Trophoblast cell (in vitro differentiated cells and primary cell): Measurements from ENCODE around the gene MPND.
"Not testable (repeated sequence)": the region's sequence is repeated elsewhere in the genome, so short reads cannot be mapped to it uniquely, and the experiment has no call there.

Experiments used
- DNase-seq, 2 donors: peaks; one replicate each; pipeline ENCODE4 v3.0.0-alpha.2; 2016
- H2AFZ ChIP-seq: 2 replicates; pipeline ENCODE4 v1.6.1; 2013; ENCODE audit warnings: low read length, moderate library complexity, mild to moderate bottlenecking; ENCODE audit not compliant: insufficient read depth, poor library complexity
- H2AK5ac ChIP-seq: 2 replicates; pipeline ENCODE4 v1.6.1; 2013; ENCODE audit warnings: mild to moderate bottlenecking, low read length
- H2BK120ac ChIP-seq: 2 replicates; pipeline ENCODE4 v1.6.1; 2013; ENCODE audit warnings: low read length, mild to moderate bottlenecking, moderate library complexity; ENCODE audit not compliant: insufficient read depth, poor library complexity
- H2BK12ac ChIP-seq: 2 replicates; pipeline ENCODE4 v1.6.1; 2013; ENCODE audit warnings: mild to moderate bottlenecking, low read length, moderate library complexity
- H2BK5ac ChIP-seq: 2 replicates; pipeline ENCODE4 v1.6.1; 2013; ENCODE audit warnings: low read length, low read depth, moderate library complexity, mild to moderate bottlenecking; ENCODE audit not compliant: poor library complexity
- H3K14ac ChIP-seq: 2 replicates; pipeline ENCODE4 v1.6.1; 2013; ENCODE audit warnings: mild to moderate bottlenecking, low read length
- H3K18ac ChIP-seq: 2 replicates; pipeline ENCODE4 v1.6.1; 2013; ENCODE audit warnings: mild to moderate bottlenecking, low read length
- H3K23ac ChIP-seq: 2 replicates; pipeline ENCODE4 v1.6.1; 2013; ENCODE audit warnings: low read length
- H3K27ac ChIP-seq: 2 replicates; pipeline ENCODE4 v1.5.1; 2013; ENCODE audit warnings: low read depth, mild to moderate bottlenecking, inconsistent platforms, low read length, moderate library complexity
- H3K27me3 ChIP-seq: 2 replicates; pipeline ENCODE4 v1.6.1; 2013; ENCODE audit warnings: inconsistent platforms, mild to moderate bottlenecking, low read length, moderate library complexity; ENCODE audit not compliant: insufficient read depth
- H3K36me3 ChIP-seq, 2 experiments: 1 replicate in 1 of 2; 2 replicates in 1 of 2; pipeline ENCODE4 v1.6.1; 2013; ENCODE audit warnings: low read length in 2 of 2, mild to moderate bottlenecking in 2 of 2, moderate library complexity in 1 of 2; ENCODE audit not compliant: insufficient read depth in 2 of 2, control insufficient read depth in 1 of 2
- H3K4ac ChIP-seq: 2 replicates; pipeline ENCODE4 v1.6.1; 2013; ENCODE audit warnings: low read depth, mild to moderate bottlenecking, low read length, moderate library complexity
- H3K4me1 ChIP-seq, 2 experiments: 1 replicate in 1 of 2; 2 replicates in 1 of 2; pipeline ENCODE4 v1.6.1; 2013; ENCODE audit warnings: low read length in 2 of 2, mild to moderate bottlenecking in 2 of 2, moderate library complexity in 1 of 2; ENCODE audit not compliant: insufficient read depth in 2 of 2, control insufficient read depth in 1 of 2
- H3K4me2 ChIP-seq: 2 replicates; pipeline ENCODE4 v1.6.1; 2013; ENCODE audit warnings: inconsistent platforms, mild to moderate bottlenecking, low read length, moderate library complexity
- H3K4me3 ChIP-seq: 2 replicates; pipeline ENCODE4 v1.5.1; 2013; ENCODE audit warnings: mild to moderate bottlenecking, low read depth, low read length, inconsistent platforms
- H3K79me1 ChIP-seq: one replicate; pipeline ENCODE4 v1.6.1; 2013; ENCODE audit warnings: low read length
- H3K79me2 ChIP-seq: 2 replicates; pipeline ENCODE4 v1.6.1; 2013; ENCODE audit warnings: low read length, mild to moderate bottlenecking; ENCODE audit not compliant: control insufficient read depth, insufficient read depth, poor library complexity
- H3K9ac ChIP-seq: 2 replicates; pipeline ENCODE4 v1.6.1; 2013; ENCODE audit warnings: mild to moderate bottlenecking, low read length
- H3K9me3 ChIP-seq: 2 replicates; pipeline ENCODE4 v1.6.1; 2013; ENCODE audit warnings: low read depth, mild to moderate bottlenecking, control low read depth, inconsistent platforms, low read length; ENCODE audit not compliant: insufficient read depth
- H4K12ac ChIP-seq: 2 replicates; pipeline ENCODE4 v1.6.1; 2013; ENCODE audit warnings: low read depth, mild to moderate bottlenecking, low read length, moderate library complexity
- H4K8ac ChIP-seq: 2 replicates; pipeline ENCODE4 v1.6.1; 2013; ENCODE audit warnings: low read depth, mild to moderate bottlenecking, low read length, moderate library complexity
- H4K91ac ChIP-seq: one replicate; pipeline ENCODE4 v1.6.1; 2013; ENCODE audit warnings: low read depth, mild to moderate bottlenecking, low read length, moderate library complexity
- WGBS: extraction: QIAGEN DNeasy Blood & Tissue Kit; methylation state at CpG from one replicate; pipeline ENCODE4 v1.1.7; 2013; ENCODE audit warnings: missing lambda C conversion rate; ENCODE audit not compliant: insufficient read length, insufficient coverage; ENCODE audit errors: extremely low coverage; 5-methylcytosine and 5-hydroxymethylcytosine counted together

Gene MPND

GRCh38 chr19:4347521-4347920 is 4.2 kb downstream of the MPND start:
- Histone ChIP-seq H3K23ac (no peak overlapping the region), H4K8ac (no peak overlapping the region), H3K79me2 (peaks cover 2% of the 10 kb centered on the region), H2AK5ac (no peak overlapping the region), H3K27ac (no peak overlapping the region), H2BK120ac (no peak overlapping the region), H3K36me3 (peaks cover 21 to 22% of the 10 kb centered on the region in 2 experiments), H3K4me1 (peaks cover 7% of the 10 kb centered on the region in 2 experiments), H3K4me3 (no peak overlapping the region), H2BK12ac (no peak overlapping the region), H3K14ac (no peak overlapping the region), H3K79me1 (peaks cover 6% of the 10 kb centered on the region), H2AFZ (no peak overlapping the region), H3K4me2 (no peak overlapping the region), H3K9me3 (no peaks in the 10 kb centered on the region), H4K12ac (no peak overlapping the region), H3K9ac (no peak overlapping the region), H3K27me3 (no peaks in the 10 kb centered on the region), H4K91ac (no peak overlapping the region), H3K4ac (no peak overlapping the region), H3K18ac (no peak overlapping the region), H2BK5ac (no peak overlapping the region)
- DNase-seq, result peak in 1 of 2 donors; percentile 28
- no CpG with 5 or more reads among the region's 6 CpGs for WGBS

GRCh38 chr19:4349225-4349624 is 5.9 kb downstream of the MPND start:
- not testable (repeated sequence) for H2BK120ac ChIP-seq, H3K18ac ChIP-seq, H4K91ac ChIP-seq, H3K79me1 ChIP-seq, H2AFZ ChIP-seq, H3K27ac ChIP-seq, H4K12ac ChIP-seq, H3K4me1 ChIP-seq, H2BK12ac ChIP-seq, H3K9me3 ChIP-seq, H2AK5ac ChIP-seq, H2BK5ac ChIP-seq, H4K8ac ChIP-seq, H3K23ac ChIP-seq, H3K4me3 ChIP-seq, H3K79me2 ChIP-seq, DNase-seq, H3K27me3 ChIP-seq, H3K4me2 ChIP-seq, H3K14ac ChIP-seq, H3K4ac ChIP-seq
- Histone ChIP-seq H3K36me3 (peaks cover 28 to 31% of the 10 kb centered on the region in 2 experiments), H3K9ac (peak overlapping the region; percentile 31)
- no CpG with 5 or more reads among the region's 16 CpGs for WGBS

GRCh38 chr19:4350111-4350510 is 6.7 kb downstream of the MPND start:
- no CpG with 5 or more reads among the region's 8 CpGs for WGBS
- Histone ChIP-seq H2AFZ (no peak overlapping the region), H3K27ac (no peak overlapping the region), H3K23ac (no peak overlapping the region), H3K18ac (no peak overlapping the region), H3K4me2 (no peak overlapping the region), H4K12ac (no peak overlapping the region), H2AK5ac (no peak overlapping the region), H4K8ac (no peak overlapping the region), H3K4me3 (no peak overlapping the region), H3K4ac (no peak overlapping the region), H3K36me3 (peaks cover 35 to 40% of the 10 kb centered on the region in 2 experiments), H3K14ac (no peak overlapping the region), H3K79me1 (no peaks in the 10 kb centered on the region), H4K91ac (no peak overlapping the region), H2BK120ac (no peak overlapping the region), H3K4me1 (no peaks in the 10 kb centered on the region), H3K9me3 (peaks cover 3% of the 10 kb centered on the region), H3K27me3 (no peaks in the 10 kb centered on the region), H3K79me2 (no peaks in the 10 kb centered on the region), H3K9ac (no peak overlapping the region), H2BK5ac (no peak overlapping the region), H2BK12ac (no peak overlapping the region)
- DNase-seq, result no peak

- Histone ChIP-seq H3K4me1 (no peaks in the 10 kb centered on the region), H3K18ac (no peak overlapping the region), H3K27ac (no peak overlapping the region), H4K12ac (no peak overlapping the region), H2AK5ac (no peak overlapping the region), H3K14ac (no peak overlapping the region), H3K9ac (no peak overlapping the region), H2BK120ac (no peak overlapping the region), H2BK12ac (no peak overlapping the region), H3K27me3 (no peaks in the 10 kb centered on the region), H3K79me1 (no peaks in the 10 kb centered on the region), H3K4me2 (no peak overlapping the region), H2BK5ac (no peak overlapping the region), H3K4me3 (no peak overlapping the region), H3K4ac (no peak overlapping the region), H3K9me3 (peaks cover 3% of the 10 kb centered on the region), H4K8ac (no peak overlapping the region), H3K23ac (no peak overlapping the region), H3K36me3 (peaks cover 30 to 36% of the 10 kb centered on the region in 2 experiments), H2AFZ (no peak overlapping the region), H4K91ac (no peak overlapping the region), H3K79me2 (no peaks in the 10 kb centered on the region)
- WGBS, result no CpG with 5 or more reads among the region's 9 CpGs
- DNase-seq, result no peak
Measured at GRCh38 chr19:4350726-4351125, 7.4 kb downstream of the MPND start.
